C4-2B (cell line): ENCODE measurements around the gene DLGAP1.
"Not testable (repeated sequence)": the region's sequence is repeated elsewhere in the genome, so short reads cannot be mapped to it uniquely, and the experiment has no call there.

Experiments used
- CTCF ChIP-seq: fragments of 450-650 bp; conservative IDR thresholded peaks from 2 replicates; pipeline ENCODE4 v1.5.1; 2017; ENCODE audit warnings: mild to moderate bottlenecking
- ZFX ChIP-seq: fragments of 450-650 bp; IDR thresholded peaks from 2 replicates; pipeline ENCODE4 v1.6.1; 2017

GRCh38 chr18:3608099-3608453 lies 847.0 kb downstream of the DLGAP1 start:
- not testable (repeated sequence) for TF ChIP-seq CTCF, ZFX
